ENCODE measurements around the gene TP53AIP1. TPM values are rescaled to one million over a fixed set of nuclear protein-coding genes. Genes with fewer than 3 reads are reported as not detected.

TP53AIP1 gene
- polyA plus RNA-seq, 2 of the 4 experiments (the other 2 are of a cell fraction) = 0.03 to 0.08 TPM

DNA sequence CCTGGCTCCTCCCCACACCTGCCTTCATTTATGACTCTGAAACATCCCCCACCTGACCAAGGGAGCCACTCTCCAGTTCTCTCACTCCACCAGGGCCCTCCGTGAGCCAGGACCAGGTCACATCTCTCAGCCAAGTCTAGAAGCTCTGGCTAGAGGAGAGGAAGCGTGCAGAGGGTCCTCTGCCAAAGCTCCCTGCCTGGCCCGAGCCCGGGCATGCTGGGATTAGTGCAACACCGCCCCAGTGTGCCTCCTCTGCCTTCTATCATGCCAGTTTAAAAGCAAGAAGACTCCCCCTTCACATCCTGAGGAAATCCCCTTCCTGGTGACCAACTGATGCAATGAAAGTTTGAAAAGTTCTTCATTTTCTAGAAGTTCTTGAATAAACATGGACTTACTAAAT lies 23.5 kb downstream of the TP53AIP1 start:
- Histone ChIP-seq H3K4me3 (no peak overlapping the region), H3K27ac (no peak overlapping the region), H3K4me2 (no peak overlapping the region), H3K4me1 (no peaks in the 10 kb centered on the region), H3K9me3 (no peaks in the 10 kb centered on the region)
- FAIRE-seq (no peak), DNase-seq (ENCODE audit: low read depth in 1 of 2, low spot score in 1 of 2) (no peak), ATAC-seq (no peak)
- WGBS (ENCODE audit: missing lambda C conversion rate) = 22% methylated on average over 1 of the region's 5 CpGs
- CTCF ChIA-PET = interaction anchor here (4.5 kb wide), 1 partner anchor 34 kb away, joined by 25 read pairs; no protein-coding TSS in a partner anchor
- POLR2A ChIA-PET = no interaction called here
- TF ChIP-seq KDM5A (IDR thresholded peaks at IDR 0.05) = no peak
- TF ChIP-seq, protein P1, sequence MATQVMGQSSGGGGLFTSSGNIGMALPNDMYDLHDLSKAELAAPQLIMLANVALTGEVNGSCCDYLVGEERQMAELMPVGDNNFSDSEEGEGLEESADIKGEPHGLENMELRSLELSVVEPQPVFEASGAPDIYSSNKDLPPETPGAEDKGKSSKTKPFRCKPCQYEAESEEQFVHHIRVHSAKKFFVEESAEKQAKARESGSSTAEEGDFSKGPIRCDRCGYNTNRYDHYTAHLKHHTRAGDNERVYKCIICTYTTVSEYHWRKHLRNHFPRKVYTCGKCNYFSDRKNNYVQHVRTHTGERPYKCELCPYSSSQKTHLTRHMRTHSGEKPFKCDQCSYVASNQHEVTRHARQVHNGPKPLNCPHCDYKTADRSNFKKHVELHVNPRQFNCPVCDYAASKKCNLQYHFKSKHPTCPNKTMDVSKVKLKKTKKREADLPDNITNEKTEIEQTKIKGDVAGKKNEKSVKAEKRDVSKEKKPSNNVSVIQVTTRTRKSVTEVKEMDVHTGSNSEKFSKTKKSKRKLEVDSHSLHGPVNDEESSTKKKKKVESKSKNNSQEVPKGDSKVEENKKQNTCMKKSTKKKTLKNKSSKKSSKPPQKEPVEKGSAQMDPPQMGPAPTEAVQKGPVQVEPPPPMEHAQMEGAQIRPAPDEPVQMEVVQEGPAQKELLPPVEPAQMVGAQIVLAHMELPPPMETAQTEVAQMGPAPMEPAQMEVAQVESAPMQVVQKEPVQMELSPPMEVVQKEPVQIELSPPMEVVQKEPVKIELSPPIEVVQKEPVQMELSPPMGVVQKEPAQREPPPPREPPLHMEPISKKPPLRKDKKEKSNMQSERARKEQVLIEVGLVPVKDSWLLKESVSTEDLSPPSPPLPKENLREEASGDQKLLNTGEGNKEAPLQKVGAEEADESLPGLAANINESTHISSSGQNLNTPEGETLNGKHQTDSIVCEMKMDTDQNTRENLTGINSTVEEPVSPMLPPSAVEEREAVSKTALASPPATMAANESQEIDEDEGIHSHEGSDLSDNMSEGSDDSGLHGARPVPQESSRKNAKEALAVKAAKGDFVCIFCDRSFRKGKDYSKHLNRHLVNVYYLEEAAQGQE (IDR thresholded peaks at IDR 0.05) = no peak

GRCh38 chr11:128917144-128917724 lies 25.4 kb downstream of the TP53AIP1 start:
- Histone ChIP-seq H3K9me3 (no peaks in the 10 kb centered on the region), H3K4me1 (no peaks in the 10 kb centered on the region), H3K4me2 (no peak overlapping the region), H3K27ac (no peak overlapping the region), H3K4me3 (no peak overlapping the region)
- TF ChIP-seq PBX3 (IDR thresholded peaks at IDR 0.05) (no peak), TP53 (CRISPR knock-in tag; IDR thresholded peaks at IDR 0.05) (no peak), BHLHE40 (IDR thresholded peaks at IDR 0.05; ENCODE audit: low read depth, low read length) (no peak), ESRRA (IDR thresholded peaks at IDR 0.05; ENCODE audit: borderline replicate concordance, low read length) (no peak), HEYL (CRISPR knock-in tag; IDR thresholded peaks at IDR 0.05) (no peak), JUN (IDR thresholded peaks at IDR 0.05) (no peak), MAFK (IDR thresholded peaks at IDR 0.05; ENCODE audit: partially characterized antibody) (no peak), KDM1A (IDR thresholded peaks at IDR 0.05; ENCODE audit: low read depth) (no peak), NFE2L2 (conservative IDR thresholded peaks at IDR 0.05; ENCODE audit: low read length) (no peak)
- TF ChIP-seq, protein P2, sequence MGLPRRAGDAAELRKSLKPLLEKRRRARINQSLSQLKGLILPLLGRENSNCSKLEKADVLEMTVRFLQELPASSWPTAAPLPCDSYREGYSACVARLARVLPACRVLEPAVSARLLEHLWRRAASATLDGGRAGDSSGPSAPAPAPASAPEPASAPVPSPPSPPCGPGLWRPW (IDR thresholded peaks at IDR 0.05) = no peak
- 43% methylated on average over 4 of the region's 5 CpGs for WGBS (ENCODE audit: missing lambda C conversion rate)
- CTCF ChIA-PET = interaction anchor here (0.7 to 1.8 kb wide), 2 partner anchors 11 to 33 kb away, joined by 3 to 5 read pairs; no protein-coding TSS in a partner anchor
- POLR2A ChIA-PET = interaction anchor here (1.0 kb wide), 1 partner anchor 11 kb away, joined by 9 read pairs; no protein-coding TSS in a partner anchor
- no peak for ATAC-seq
- FAIRE-seq = no peak
- no peak for DNase-seq (ENCODE audit: low read depth in 1 of 2, low spot score in 1 of 2)

DNA sequence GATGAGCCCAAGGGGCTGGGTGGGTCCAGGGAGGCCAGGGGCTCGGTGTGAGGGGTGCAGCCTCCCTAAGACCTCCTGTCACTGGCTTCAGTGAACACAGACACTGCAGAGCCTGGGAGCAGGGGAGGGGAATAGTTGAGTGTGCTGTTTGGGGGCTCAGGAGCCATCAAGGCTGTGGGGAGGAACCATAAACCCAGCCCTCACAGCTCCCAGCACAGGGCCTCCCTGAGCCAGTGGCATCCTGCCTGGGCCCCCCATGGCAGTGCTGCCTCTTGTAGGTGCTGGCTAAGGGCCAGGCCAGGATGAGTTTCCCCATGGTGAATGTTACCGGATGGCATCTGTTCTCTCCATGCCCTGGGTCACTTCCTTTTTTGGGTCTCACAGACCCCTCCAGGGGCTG lies 26.0 kb downstream of the TP53AIP1 start:
- no peak overlapping the region for H3K27ac ChIP-seq
- 50% methylated on average over 2 of the region's 2 CpGs for WGBS (ENCODE audit: missing lambda C conversion rate)
- ChIA-PET CTCF (interaction anchor here (1.8 kb wide), 1 partner anchor 11 kb away, joined by 5 read pairs; no protein-coding TSS in a partner anchor), POLR2A (interaction anchor here (1.0 kb wide), 1 partner anchor 11 kb away, joined by 9 read pairs; no protein-coding TSS in a partner anchor)
- H3K4me3 ChIP-seq = no peak overlapping the region
- ATAC-seq = no peak
- no peak for FAIRE-seq
- no peaks in the 10 kb centered on the region for H3K9me3 ChIP-seq
- no peak overlapping the region for H3K4me2 ChIP-seq
- DNase-seq (ENCODE audit: low read depth in 1 of 2, low spot score in 1 of 2) = no peak
- TF ChIP-seq MAX (IDR thresholded peaks at IDR 0.05) (no peak), CBX8 (IDR thresholded peaks at IDR 0.05) (no peak), RFX5 (IDR thresholded peaks at IDR 0.05) (no peak), PBX3 (IDR thresholded peaks at IDR 0.05) (no peak)
- H3K4me1 ChIP-seq = no peaks in the 10 kb centered on the region

All from A549 (cell line).